ENCODE measurements around the gene BNIP1. TPM values are rescaled to one million over a fixed set of nuclear protein-coding genes. Genes with fewer than 3 reads are reported as not detected.

BNIP1 gene
- total RNA-seq, 1 experiment from 2014 or later, result 12.3 TPM

- no peak for ATAC-seq
- no peak overlapping the region for H3K4me3 ChIP-seq (ENCODE audit: low read depth in 2 of 2, low read length in 2 of 2)
- no peak for DNase-seq (ENCODE audit: low read depth, low spot score)
- no TSS peak for BruUV-seq (replicated peaks)
- POLR2A ChIA-PET, result no interaction called here
- peaks cover 5% of the 10 kb centered on the region; the same call in 1 of the 2 replicates for H3K9me3 ChIP-seq (ENCODE audit: control insufficient read depth, insufficient read depth, low read depth, low read length)
- H3K36me3 ChIP-seq (ENCODE audit: control insufficient read depth, insufficient read depth, low read length), result no peaks in the 10 kb centered on the region
- no peak for TF ChIP-seq SIN3A (IDR thresholded peaks at IDR 0.05; ENCODE audit: borderline replicate concordance, insufficient read depth, low read depth, low read length)
- TF ChIP-seq TCF7L2 (IDR thresholded peaks at IDR 0.05; ENCODE audit: low read depth, low read length), result no peak
- TF ChIP-seq REST (IDR thresholded peaks at IDR 0.05; ENCODE audit: insufficient read depth in 1 of 2, low read depth in 2 of 2, low read length in 1 of 2), result no peak
- TF ChIP-seq CTCF (IDR thresholded peaks at IDR 0.05), result no peak
- TF ChIP-seq POLR2AphosphoS5 (IDR thresholded peaks at IDR 0.05; ENCODE audit: low read depth, low read length), result no peak
- H3K4me1 ChIP-seq (ENCODE audit: control insufficient read depth, insufficient read depth, low read length), result peaks cover 7% of the 10 kb centered on the region
- no peak overlapping the region for H3K27ac ChIP-seq (ENCODE audit: low read length)
- CTCF ChIA-PET, result interaction anchor here (0.6 kb wide), 1 partner anchor 215 kb away, joined by 3 read pairs; no protein-coding TSS in a partner anchor
- no peaks in the 10 kb centered on the region for H3K27me3 ChIP-seq (ENCODE audit: control insufficient read depth, insufficient read depth, low read length)
- intact Hi-C loops (cut with micrococcal nuclease; ENCODE audit: unreplicated experiment) (no loop called here), in situ Hi-C loops (cut with HindIII; ENCODE audit: low pct_unique_long_range_greater_than_20kb, low sequenced_read_pairs) (no loop called here)
Measured at GRCh38 chr5:173197375-173197891, 53.1 kb downstream of the BNIP1 start.

- in situ Hi-C loops (cut with HindIII; ENCODE audit: low pct_unique_long_range_greater_than_20kb, low sequenced_read_pairs), result no loop called here
- Histone ChIP-seq H3K36me3 (ENCODE audit: control insufficient read depth, insufficient read depth, low read length) (no peaks in the 10 kb centered on the region), H3K27me3 (ENCODE audit: control insufficient read depth, insufficient read depth, low read length) (no peaks in the 10 kb centered on the region), H3K27ac (ENCODE audit: low read length) (no peak overlapping the region), H3K9me3 (ENCODE audit: control insufficient read depth, insufficient read depth, low read depth, low read length) (peaks cover 5% of the 10 kb centered on the region; the same call in 1 of the 2 replicates), H3K4me3 (ENCODE audit: low read depth in 2 of 2, low read length in 2 of 2) (no peak overlapping the region), H3K4me1 (ENCODE audit: control insufficient read depth, insufficient read depth, low read length) (peaks cover 9% of the 10 kb centered on the region)
- no TSS peak for BruUV-seq (replicated peaks)
- ChIA-PET POLR2A (no interaction called here), CTCF (no interaction called here)
- intact Hi-C loops (cut with micrococcal nuclease; ENCODE audit: unreplicated experiment), result no loop called here
- DNase-seq (ENCODE audit: low read depth, low spot score) (no peak), ATAC-seq (no peak)
- no peak for TF ChIP-seq TCF7L2 (IDR thresholded peaks at IDR 0.05; ENCODE audit: low read depth, low read length)
- TF ChIP-seq SIN3A (IDR thresholded peaks at IDR 0.05; ENCODE audit: borderline replicate concordance, insufficient read depth, low read depth, low read length), result no peak
- TF ChIP-seq CTCF (IDR thresholded peaks at IDR 0.05), result no peak
- TF ChIP-seq POLR2AphosphoS5 (IDR thresholded peaks at IDR 0.05; ENCODE audit: low read depth, low read length), result no peak
- no peak for TF ChIP-seq REST (IDR thresholded peaks at IDR 0.05; ENCODE audit: insufficient read depth in 1 of 2, low read depth in 2 of 2, low read length in 1 of 2)
Measured at GRCh38 chr5:173198049-173198448, 53.7 kb downstream of the BNIP1 start.

Data from Panc1 (cell line).